Fibroblast of skin of back (primary cell): ENCODE measurements around the gene SRGN. TPM values are rescaled to one million over a fixed set of nuclear protein-coding genes. Genes with fewer than 3 reads are reported as not detected.
"Not testable (repeated sequence)": the region's sequence is repeated elsewhere in the genome, so short reads cannot be mapped to it uniquely, and the experiment has no call there.

ENCODE experiments used
- DNase-seq: peaks from one replicate; pipeline ENCODE4 v3.0.0-alpha.2; 2013
- polyA plus RNA-seq, 2 experiments: library from polyadenylated mRNA; unstranded; fragments of 120-200 nt; gene quantifications; one replicate each; pipeline ENCODE4 v1.2.1, GENCODE V29; 2013; ENCODE audit not compliant: insufficient read length in 2 of 2

SRGN gene
- 40.8 TPM for polyA plus RNA-seq (2013, experiment 1 of 2; ENCODE audit: insufficient read length)
- 26.5 TPM for polyA plus RNA-seq (2013, experiment 2 of 2; ENCODE audit: insufficient read length)

- peak; percentile 53 for DNase-seq
Observed at GRCh38 chr10:69087590-69088470, at the start of gene SRGN. Gene SRGN, plus strand, starts transcription at chr10:69088103. Its CDS starts 55 bp downstream, at chr10:69088158.

- not testable (repeated sequence) for DNase-seq
Observed at GRCh38 chr10:69040904-69041303, 47.0 kb upstream of the SRGN start.

GRCh38 chr10:69042417-69042816 lies 45.5 kb upstream of the SRGN start:
- DNase-seq, result no peak

- no peak for DNase-seq
Observed at GRCh38 chr10:69042838-69043237, 45.1 kb upstream of the SRGN start.

- DNase-seq, result no peak
Observed at GRCh38 chr10:69043931-69044531, 43.9 kb upstream of the SRGN start.

GRCh38 chr10:69044546-69044945 lies 43.4 kb upstream of the SRGN start:
- no peak for DNase-seq

- DNase-seq, result no peak
Observed at GRCh38 chr10:69045441-69046300, 42.2 kb upstream of the SRGN start.

- no peak for DNase-seq
Observed at GRCh38 chr10:69047111-69047832, 40.6 kb upstream of the SRGN start.

GRCh38 chr10:69048103-69048502 lies 39.8 kb upstream of the SRGN start:
- peak; percentile 33 for DNase-seq

- DNase-seq, result no peak
Observed at GRCh38 chr10:69049566-69049961, 38.3 kb upstream of the SRGN start.

- peak; percentile 16 for DNase-seq
Observed at GRCh38 chr10:69051303-69051702, 36.6 kb upstream of the SRGN start.

- no peak for DNase-seq
Observed at GRCh38 chr10:69051710-69052487, 36.0 kb upstream of the SRGN start.

- DNase-seq, result no peak
Observed at GRCh38 chr10:69052736-69053135, 35.2 kb upstream of the SRGN start.

GRCh38 chr10:69055241-69055640 lies 32.7 kb upstream of the SRGN start:
- no peak for DNase-seq

GRCh38 chr10:69056129-69056528 lies 31.8 kb upstream of the SRGN start:
- no peak for DNase-seq

- DNase-seq, result no peak
Observed at GRCh38 chr10:69056536-69057260, 31.2 kb upstream of the SRGN start.

GRCh38 chr10:69057261-69057950 lies 30.5 kb upstream of the SRGN start:
- no peak for DNase-seq

- peak; percentile 73 for DNase-seq
Observed at GRCh38 chr10:69057951-69058297, 30.0 kb upstream of the SRGN start.

GRCh38 chr10:69060127-69060798 lies 27.6 kb upstream of the SRGN start:
- DNase-seq, result no peak
